OCI-LY1 (cell line): ENCODE measurements around the gene VGLL4.

ENCODE experiments used
- H2AFZ ChIP-seq: fragments of 200-600 bp; sonication (generic), shearing (Covaris generic); 2 replicates; pipeline ENCODE4 v1.6.0; 2014; ENCODE audit warnings: antibody characterized with exemption, mild to moderate bottlenecking, low read length
- H3F3A ChIP-seq: fragments of 200-600 bp; sonication (generic), shearing (Covaris generic); 2 replicates; pipeline ENCODE4 v1.6.0; 2014; ENCODE audit warnings: mild to moderate bottlenecking, antibody characterized with exemption, low read length, moderate library complexity; ENCODE audit not compliant: insufficient read depth
- H3K27ac ChIP-seq: fragments of 200-600 bp; sonication (generic); 2 replicates; pipeline ENCODE4 v1.5.1; 2014; ENCODE audit warnings: low read length, mixed run types, mild to moderate bottlenecking, low read depth; ENCODE audit not compliant: poor library complexity, severe bottlenecking
- H3K27me3 ChIP-seq: fragments of 200-600 bp; sonication (generic); 2 replicates; pipeline ENCODE4 v1.6.0; 2014; ENCODE audit warnings: antibody characterized with exemption, mild to moderate bottlenecking, low read length, moderate library complexity; ENCODE audit not compliant: insufficient read depth
- H3K36me3 ChIP-seq: fragments of 200-600 bp; sonication (generic); 2 replicates; pipeline ENCODE4 v1.6.1; 2014; ENCODE audit warnings: mild to moderate bottlenecking, antibody characterized with exemption, low read length, moderate library complexity, mixed read lengths; ENCODE audit not compliant: insufficient read depth
- H3K4me1 ChIP-seq: fragments of 200-600 bp; sonication (generic); 2 replicates; pipeline ENCODE4 v1.5.1; 2014; ENCODE audit warnings: mild to moderate bottlenecking, low read length, moderate library complexity; ENCODE audit not compliant: insufficient read depth, severe bottlenecking
- H3K4me2 ChIP-seq: fragments of 200-600 bp; sonication (generic), shearing (Covaris generic); 2 replicates; pipeline ENCODE4 v1.6.1; 2014; ENCODE audit warnings: low read length
- H3K4me3 ChIP-seq: fragments of 200-600 bp; sonication (generic); 2 replicates; pipeline ENCODE4 v1.5.1; 2014; ENCODE audit warnings: low read length, low read depth, mild to moderate bottlenecking, mixed read lengths; ENCODE audit not compliant: poor library complexity, severe bottlenecking
- H3K79me2 ChIP-seq: fragments of 200-600 bp; shearing (Covaris generic); 2 replicates; pipeline ENCODE4 v1.6.1; 2016; ENCODE audit warnings: mixed run types, low read length, mixed read lengths; ENCODE audit not compliant: insufficient read depth
- H3K9ac ChIP-seq: fragments of 200-600 bp; sonication (generic), shearing (Covaris generic); 2 replicates; pipeline ENCODE4 v1.6.1; 2014; ENCODE audit warnings: mild to moderate bottlenecking, low read length, mixed read lengths
- H3K9me2 ChIP-seq: fragments of 200-600 bp; sonication (generic), shearing (Covaris generic); 2 replicates; pipeline ENCODE4 v1.6.1; 2014; ENCODE audit warnings: low read depth, mild to moderate bottlenecking, low read length, mixed read lengths
- H3K9me3 ChIP-seq: fragments of 200-600 bp; shearing (Covaris generic); 2 replicates; pipeline ENCODE4 v1.6.1; 2014; ENCODE audit warnings: low read length, mixed read lengths
- H4K20me1 ChIP-seq: fragments of 200-600 bp; sonication (generic), shearing (Covaris generic); 2 replicates; pipeline ENCODE4 v1.6.0; 2016; ENCODE audit warnings: mild to moderate bottlenecking, low read length; ENCODE audit not compliant: insufficient read depth
- EZH2 ChIP-seq: fragments of 200-600 bp; sonication (generic), shearing (Covaris generic); IDR thresholded peaks from 2 replicates; pipeline ENCODE4 v1.8.0; 2017; ENCODE audit warnings: borderline replicate concordance, mixed run types, mild to moderate bottlenecking, antibody characterized with exemption, low read length, moderate library complexity, mixed read lengths
- TF ChIP-seq, protein P1 (sequence below): fragments of 200-600 bp; sonication (generic), shearing (Covaris generic); IDR thresholded peaks from 2 replicates; pipeline ENCODE4 v1.5.1; 2017; ENCODE audit warnings: mild to moderate bottlenecking, antibody characterized with exemption, low read length, moderate library complexity, mixed read lengths

VGLL4 gene

DNA sequence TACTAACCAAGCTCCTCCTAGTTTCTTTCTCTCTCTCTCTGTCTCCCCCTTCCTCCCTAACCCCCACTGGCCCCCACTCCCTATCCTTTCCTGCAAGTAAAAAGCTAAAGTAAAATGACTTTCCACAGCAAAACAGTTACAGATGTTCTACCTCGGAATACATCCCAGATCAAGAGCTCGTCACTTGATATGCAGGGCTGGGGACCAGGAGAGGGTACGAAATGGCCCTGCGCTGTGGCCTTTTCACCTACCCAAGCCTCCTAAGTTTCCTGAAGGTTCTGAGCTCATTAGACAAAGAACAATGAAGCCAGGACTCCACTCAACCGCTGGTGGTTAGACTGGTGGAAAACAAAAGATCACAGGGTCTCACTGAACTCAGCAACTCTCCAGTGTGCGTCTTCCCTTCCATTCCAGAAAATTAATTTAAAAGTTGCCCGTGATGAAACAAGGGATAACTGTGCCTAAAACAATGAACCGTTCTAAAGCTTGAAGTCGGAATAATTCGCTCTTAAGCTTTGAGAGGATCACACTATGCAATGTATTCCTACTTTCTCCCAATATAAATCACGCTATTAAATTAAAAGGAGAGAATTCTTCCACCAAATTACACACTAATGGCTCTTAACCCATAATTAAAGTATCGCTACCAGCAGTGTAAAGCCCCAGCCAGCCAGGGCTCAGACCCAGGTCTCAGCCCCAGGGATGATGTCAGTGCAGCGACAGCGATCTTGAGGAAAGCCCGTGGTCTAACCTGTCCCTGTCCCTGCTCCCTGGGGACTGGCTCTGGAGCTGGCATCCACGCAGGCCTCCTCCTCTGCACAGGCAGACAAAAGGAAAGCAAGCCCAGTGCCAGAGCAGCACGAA, 5.0 kb downstream of the VGLL4 start:
- Histone ChIP-seq H3K4me1 (peaks cover 79% of the 10 kb centered on the region), H3K9ac (peak overlapping the region; percentile 50; the same call in 1 of the 2 replicates), H3K9me2 (no peaks in the 10 kb centered on the region), H3K4me3 (peak overlapping the region; percentile 86), H3K9me3 (no peaks in the 10 kb centered on the region), H3K79me2 (peaks cover 91% of the 10 kb centered on the region), H3K27me3 (no peaks in the 10 kb centered on the region), H4K20me1 (0 out of 2 replicates have a peak, but pooled peaks cover 11% of the 10 kb centered on the region), H3K36me3 (peaks cover 39% of the 10 kb centered on the region), H3K4me2 (peak overlapping the region; percentile 70), H3K27ac (no peak overlapping the region), H3F3A (no peaks in the 10 kb centered on the region), H2AFZ (no peak overlapping the region)
- TF ChIP-seq, protein P1, sequence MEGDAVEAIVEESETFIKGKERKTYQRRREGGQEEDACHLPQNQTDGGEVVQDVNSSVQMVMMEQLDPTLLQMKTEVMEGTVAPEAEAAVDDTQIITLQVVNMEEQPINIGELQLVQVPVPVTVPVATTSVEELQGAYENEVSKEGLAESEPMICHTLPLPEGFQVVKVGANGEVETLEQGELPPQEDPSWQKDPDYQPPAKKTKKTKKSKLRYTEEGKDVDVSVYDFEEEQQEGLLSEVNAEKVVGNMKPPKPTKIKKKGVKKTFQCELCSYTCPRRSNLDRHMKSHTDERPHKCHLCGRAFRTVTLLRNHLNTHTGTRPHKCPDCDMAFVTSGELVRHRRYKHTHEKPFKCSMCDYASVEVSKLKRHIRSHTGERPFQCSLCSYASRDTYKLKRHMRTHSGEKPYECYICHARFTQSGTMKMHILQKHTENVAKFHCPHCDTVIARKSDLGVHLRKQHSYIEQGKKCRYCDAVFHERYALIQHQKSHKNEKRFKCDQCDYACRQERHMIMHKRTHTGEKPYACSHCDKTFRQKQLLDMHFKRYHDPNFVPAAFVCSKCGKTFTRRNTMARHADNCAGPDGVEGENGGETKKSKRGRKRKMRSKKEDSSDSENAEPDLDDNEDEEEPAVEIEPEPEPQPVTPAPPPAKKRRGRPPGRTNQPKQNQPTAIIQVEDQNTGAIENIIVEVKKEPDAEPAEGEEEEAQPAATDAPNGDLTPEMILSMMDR, result no peak
- no peak for TF ChIP-seq EZH2

DNA sequence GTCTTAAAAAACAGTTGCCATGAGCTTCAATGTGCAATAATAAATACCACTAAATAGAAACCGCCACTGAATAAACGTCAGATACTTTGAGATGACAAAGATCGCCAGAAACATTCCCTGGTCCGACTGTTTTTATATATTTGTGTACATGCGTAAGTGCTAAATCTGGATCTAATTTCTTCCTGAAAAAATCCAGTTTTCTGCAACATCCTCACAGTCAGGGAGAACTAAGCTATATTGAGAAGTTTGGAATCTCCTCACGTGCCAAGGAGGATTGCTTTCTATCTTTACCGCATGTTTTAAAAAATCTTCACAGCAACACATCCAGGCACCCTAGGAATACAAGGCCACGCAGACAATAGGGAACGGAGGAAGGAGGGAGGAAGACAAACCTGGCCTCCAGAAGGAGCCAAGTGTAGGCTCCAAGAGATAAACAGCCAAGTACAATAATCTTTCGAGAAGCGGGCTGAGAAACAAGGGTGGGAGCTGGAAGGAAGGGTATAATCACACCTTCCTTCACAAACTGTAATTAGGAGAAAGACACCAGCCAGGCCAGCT, 5.7 kb downstream of the VGLL4 start:
- Histone ChIP-seq H3K36me3 (peaks cover 39% of the 10 kb centered on the region), H3K4me3 (peak overlapping the region; percentile 86), H3K79me2 (peaks cover 94% of the 10 kb centered on the region), H4K20me1 (0 out of 2 replicates have a peak, but pooled peaks cover 11% of the 10 kb centered on the region), H3K9me3 (no peaks in the 10 kb centered on the region), H3K27ac (no peak overlapping the region), H3K4me2 (peak overlapping the region; percentile 70), H3K27me3 (no peaks in the 10 kb centered on the region), H3K4me1 (peaks cover 79% of the 10 kb centered on the region), H2AFZ (no peak overlapping the region), H3K9ac (peak overlapping the region; percentile 50; the same call in 1 of the 2 replicates), H3F3A (no peaks in the 10 kb centered on the region), H3K9me2 (no peaks in the 10 kb centered on the region)
- no peak for TF ChIP-seq EZH2
- TF ChIP-seq, protein P1, result no peak

DNA sequence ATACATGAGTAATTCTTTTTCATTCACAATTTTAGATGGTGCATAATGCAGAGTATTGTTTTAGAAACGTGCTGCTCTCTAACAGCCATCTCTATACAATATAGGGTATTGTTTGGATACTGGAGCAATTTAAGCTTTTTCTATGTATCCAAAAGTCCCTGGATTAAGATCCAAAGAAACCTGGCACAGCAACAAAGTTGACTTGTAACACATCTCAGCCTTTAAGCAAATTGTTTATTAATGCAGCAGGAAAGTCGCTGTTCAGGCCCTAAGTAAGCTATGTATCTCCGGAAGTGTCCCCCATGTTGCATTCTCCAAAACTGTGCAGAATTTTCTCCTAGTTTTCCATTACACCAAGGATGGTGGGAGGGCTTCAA, 7.3 kb downstream of the VGLL4 start:
- Histone ChIP-seq H3K9me3 (no peaks in the 10 kb centered on the region), H3K9me2 (no peaks in the 10 kb centered on the region), H4K20me1 (0 out of 2 replicates have a peak, but pooled peaks cover 11% of the 10 kb centered on the region), H3K27me3 (no peaks in the 10 kb centered on the region), H3F3A (no peaks in the 10 kb centered on the region), H3K9ac (no peak overlapping the region), H2AFZ (no peak overlapping the region), H3K4me1 (peaks cover 73% of the 10 kb centered on the region), H3K79me2 (peaks cover 98% of the 10 kb centered on the region), H3K4me3 (no peak overlapping the region), H3K4me2 (peak overlapping the region; percentile 70; the same call in 1 of the 2 replicates), H3K36me3 (peaks cover 36% of the 10 kb centered on the region), H3K27ac (no peak overlapping the region)
- TF ChIP-seq, protein P1, result no peak
- no peak for TF ChIP-seq EZH2
